Measurements from ENCODE around the gene HDGFL3.
"Not testable (repeated sequence)": the region's sequence is repeated elsewhere in the genome, so short reads cannot be mapped to it uniquely, and the experiment has no call there.

DNA sequence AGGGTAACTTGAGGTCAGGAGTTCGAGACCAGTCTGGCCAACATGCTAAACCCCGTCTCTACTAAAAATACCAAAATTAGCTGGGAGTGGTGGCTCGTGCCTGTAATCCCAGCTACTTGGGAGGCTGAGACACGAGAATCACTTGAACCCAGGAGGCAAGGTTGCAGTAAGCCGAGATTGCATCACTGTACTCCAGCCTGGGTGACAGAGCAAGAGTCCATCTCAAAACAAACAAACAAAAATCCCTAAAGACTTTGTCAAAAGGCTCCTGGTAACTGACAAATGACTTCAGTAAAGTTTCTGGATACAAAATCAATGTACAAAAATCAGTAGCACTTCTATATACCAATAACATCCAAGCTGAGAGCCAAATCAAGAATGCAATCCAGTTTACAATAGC lies 38.0 kb downstream of the HDGFL3 start:
- TF ChIP-seq YY1 (IDR thresholded peaks at IDR 0.05; ENCODE audit: insufficient read depth, insufficient read length); ZNF274 (IDR thresholded peaks at IDR 0.05; ENCODE audit: low read depth, low read length): not testable (repeated sequence)
